C4-2B (cell line): ENCODE results near the gene KREMEN2.

Source experiments
- H3K27ac ChIP-seq: fragments of 450-650 bp; 2 replicates; pipeline ENCODE4 v1.5.1; 2017
- CTCF ChIP-seq: fragments of 450-650 bp; conservative IDR thresholded peaks from 2 replicates; pipeline ENCODE4 v1.5.1; 2017; ENCODE audit warnings: mild to moderate bottlenecking
- ZFX ChIP-seq: fragments of 450-650 bp; IDR thresholded peaks from 2 replicates; pipeline ENCODE4 v1.6.1; 2017

KREMEN2 gene

GRCh38 chr16:2967211-2967631, 3.1 kb downstream of the KREMEN2 start:
- H3K27ac ChIP-seq, result peak overlapping the region; percentile 92
- TF ChIP-seq ZFX (no peak), CTCF (peak; percentile 25)

DNA sequence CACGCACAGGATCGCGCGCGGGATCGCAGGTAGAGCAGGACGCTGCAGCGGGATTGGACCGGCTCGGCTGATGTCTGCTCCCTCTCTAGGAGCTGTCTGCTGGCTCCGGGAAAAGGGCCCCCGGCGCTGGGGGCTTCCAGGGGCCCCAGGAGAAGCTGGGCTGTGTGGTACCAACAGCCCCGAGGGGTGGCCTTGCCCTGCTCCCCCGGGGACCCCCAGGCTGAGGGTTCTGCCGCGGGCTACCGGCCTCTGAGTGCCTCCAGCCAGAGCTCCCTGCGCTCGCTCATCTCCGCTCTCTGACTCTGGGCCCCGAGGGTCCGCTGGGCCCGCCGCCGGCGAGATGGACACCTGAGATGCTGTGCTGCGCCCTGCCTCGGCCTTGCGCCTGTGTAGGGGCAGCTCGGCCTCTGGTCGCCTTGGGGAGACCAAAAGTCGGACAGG, 3.7 kb downstream of the KREMEN2 start:
- H3K27ac ChIP-seq, result peak overlapping the region; percentile 92

GRCh38 chr16:2968368-2968737, 4.3 kb downstream of the KREMEN2 start:
- TF ChIP-seq CTCF (no peak), ZFX (no peak)
- peak overlapping the region; percentile 92 for H3K27ac ChIP-seq

More for the DNA sequence above, 3.7 kb downstream of the KREMEN2 start:
- no peak for TF ChIP-seq ZFX
- TF ChIP-seq CTCF, result no peak

DNA sequence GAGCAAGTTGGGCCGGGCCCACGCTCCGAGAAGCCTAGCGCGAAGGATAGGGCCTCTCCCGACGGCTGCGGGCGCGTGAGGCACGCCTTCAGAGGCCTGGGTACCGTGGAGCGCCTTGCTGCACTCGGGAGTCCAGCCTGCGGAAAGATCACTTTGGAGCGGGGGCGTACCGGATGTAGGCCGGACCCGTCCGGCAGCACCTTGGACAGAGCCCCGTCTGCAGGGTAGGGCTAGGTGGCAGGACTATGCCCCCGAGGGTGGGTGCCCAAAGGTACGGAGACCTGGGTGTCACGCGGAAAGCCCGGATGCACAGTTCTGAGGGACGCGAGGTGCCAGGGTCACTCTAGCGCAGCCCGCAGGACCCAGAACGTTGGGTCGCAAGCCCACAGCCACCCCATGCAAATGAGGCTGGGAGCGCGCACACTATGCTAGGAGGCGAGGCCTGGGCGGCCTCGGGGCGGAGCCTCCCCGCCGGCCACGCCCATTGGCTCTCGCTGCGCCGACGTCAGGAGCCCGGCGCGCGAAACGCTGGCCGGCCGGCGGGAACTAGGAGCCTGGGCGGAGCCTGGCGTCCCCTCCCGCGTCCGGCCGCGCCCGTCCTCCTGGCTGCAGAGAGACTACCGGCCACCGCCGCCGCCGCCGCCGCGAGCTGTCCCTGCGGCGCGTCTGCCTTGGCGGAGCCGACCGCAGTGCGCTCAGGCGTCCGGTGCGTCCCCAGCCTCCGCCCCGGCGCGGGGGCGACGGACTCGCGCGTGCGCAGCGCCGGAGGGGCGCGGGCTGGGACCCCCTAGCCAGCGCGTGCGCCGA, 4.9 kb downstream of the KREMEN2 start, which contains the start of gene PAQR4:
TSS of gene PAQR4 (plus strand) at position 611 of the 807 bp plus-strand sequence. CDS start 327 bp downstream, outside the sequence.
- H3K27ac ChIP-seq, result peak within 1 kb of the TSS; percentile 92
- 0 out of 2 replicates have a peak, but pooled peaks have one; percentile 21 for TF ChIP-seq ZFX
- TF ChIP-seq CTCF, result no peak

- TF ChIP-seq CTCF (no peak; the same call in 1 of the 2 replicates), ZFX (peak; percentile 37; the same call in 1 of the 2 replicates)
- H3K27ac ChIP-seq, result peak overlapping the region; percentile 92
Measured at GRCh38 chr16:2969545-2970521, 5.8 kb downstream of the KREMEN2 start.

DNA sequence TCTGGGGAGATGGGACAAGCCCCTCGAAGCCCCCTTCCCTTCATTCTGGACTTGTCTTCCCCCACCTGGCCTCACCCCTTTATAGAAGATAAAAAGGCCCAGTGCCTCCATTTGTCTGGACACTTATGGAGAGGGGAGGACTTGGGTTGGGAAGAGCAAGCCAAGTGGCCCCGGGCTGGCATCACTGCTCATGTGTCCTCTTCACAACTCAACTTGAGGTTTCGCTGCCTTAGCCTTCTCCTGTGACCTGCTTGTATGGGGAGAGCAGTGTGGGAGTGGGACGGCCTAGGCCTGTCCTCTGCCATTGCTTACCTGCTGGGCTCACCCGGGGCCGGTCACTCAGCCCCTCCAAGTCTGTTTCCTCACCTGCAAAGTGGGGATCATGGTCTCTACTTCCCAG, 6.5 kb downstream of the KREMEN2 start:
- TF ChIP-seq CTCF (no peak), ZFX (no peak)
- H3K27ac ChIP-seq, result peak overlapping the region; percentile 92
